Stimulated activated CD4-positive, alpha-beta T cell treated with anti-CD3 and anti-CD28 coated beads, Interleukin-1b, Interleukin-23, amount 100 ng/mL, for 1 hour (primary cell): ENCODE measurements around the gene DDX60.
"Not testable (repeated sequence)": the region's sequence is repeated elsewhere in the genome, so short reads cannot be mapped to it uniquely, and the experiment has no call there.

Experiments
- DNase-seq, 2 donors: peaks; one replicate each; pipeline ENCODE4 v3.0.0-alpha.2; 2020; ENCODE audit warnings: low read depth in 2 of 2

Gene DDX60

GRCh38 chr4:168318266-168318895 lies at the start of gene DDX60:
Gene DDX60 (minus strand): TSS chr4:168318752. CDS start chr4:168311259, 7,493 bp downstream.
- peak; percentile 33 to 56 for DNase-seq

- no peak for DNase-seq
Observed at GRCh38 chr4:168367065-168367464, 48.5 kb upstream of the DDX60 start.

- DNase-seq: no peak
Observed at GRCh38 chr4:168362025-168362401, 43.5 kb upstream of the DDX60 start.

- DNase-seq: no peak
Observed at GRCh38 chr4:168361365-168362024, 42.9 kb upstream of the DDX60 start.

GRCh38 chr4:168360271-168360670 lies 41.7 kb upstream of the DDX60 start:
- DNase-seq: no peak

- no peak for DNase-seq
Observed at GRCh38 chr4:168357941-168358340, 39.4 kb upstream of the DDX60 start.

GRCh38 chr4:168353746-168354145 lies 35.2 kb upstream of the DDX60 start:
- DNase-seq: no peak

GRCh38 chr4:168337550-168337940 lies 19.0 kb upstream of the DDX60 start:
- DNase-seq: no peak

GRCh38 chr4:168336837-168337549 lies 18.4 kb upstream of the DDX60 start:
- DNase-seq: no peak

- DNase-seq: no peak
Observed at GRCh38 chr4:168335621-168336020, 17.1 kb upstream of the DDX60 start.

- DNase-seq: no peak
Observed at GRCh38 chr4:168334053-168334452, 15.5 kb upstream of the DDX60 start.

- not testable (repeated sequence) for DNase-seq
Observed at GRCh38 chr4:168330575-168330974, 12.0 kb upstream of the DDX60 start.

GRCh38 chr4:168325591-168325990 lies 7.0 kb upstream of the DDX60 start:
- no peak for DNase-seq

GRCh38 chr4:168321006-168321405 lies 2.5 kb upstream of the DDX60 start:
- no peak for DNase-seq

GRCh38 chr4:168319486-168320019 lies 1.0 kb upstream of the DDX60 start:
- no peak for DNase-seq

- DNase-seq: no peak
Observed at GRCh38 chr4:168317621-168318020, 931 bp downstream of the DDX60 start.

GRCh38 chr4:168309781-168310180 lies 8.8 kb downstream of the DDX60 start:
- no peak for DNase-seq

GRCh38 chr4:168308912-168309311 lies 9.6 kb downstream of the DDX60 start:
- DNase-seq: no peak

GRCh38 chr4:168306476-168306875 lies 12.1 kb downstream of the DDX60 start:
- DNase-seq: no peak

- no peak for DNase-seq
Observed at GRCh38 chr4:168304744-168305459, 13.7 kb downstream of the DDX60 start.

GRCh38 chr4:168303430-168303829 lies 15.1 kb downstream of the DDX60 start:
- DNase-seq: not testable (repeated sequence)

GRCh38 chr4:168293386-168293975 lies 25.1 kb downstream of the DDX60 start:
- DNase-seq: no peak
